Spleen (tissue), 7 donors: Measurements from ENCODE around the gene LTF.

Experiments
- POLR2A ChIP-seq, 3 donors: fragments of 450-650 bp; IDR thresholded peaks; one replicate each; pipeline ENCODE4 v1.5.1; 2017; ENCODE audit warnings: antibody characterized with exemption in 3 of 3, mild to moderate bottlenecking in 1 of 3
- TF ChIP-seq, protein P1 (sequence below), 11 experiments: fragments of 200-600 bp in 7 of 11; fragments of 450-650 bp in 4 of 11; sonication (generic) in 4 of 11; IDR thresholded peaks in 8 of 11; conservative IDR thresholded peaks in 3 of 11; 1 replicate in 7 of 11; 2 replicates in 4 of 11; pipeline versions ENCODE4 v1.4.0 to v1.8.0; 2016 to 2021; ENCODE audit warnings: antibody characterized with exemption in 11 of 11, inconsistent platforms in 4 of 11, mild to moderate bottlenecking in 1 of 11
- donor health status: DM: no; HTN: no; CAD: no; lungs with moderate emphysema.
- donor health status: DM: no; HTN: no; CAD: no.
- donor health status: DM: no; HTN: no; CAD: no.

- TF ChIP-seq, protein P1, sequence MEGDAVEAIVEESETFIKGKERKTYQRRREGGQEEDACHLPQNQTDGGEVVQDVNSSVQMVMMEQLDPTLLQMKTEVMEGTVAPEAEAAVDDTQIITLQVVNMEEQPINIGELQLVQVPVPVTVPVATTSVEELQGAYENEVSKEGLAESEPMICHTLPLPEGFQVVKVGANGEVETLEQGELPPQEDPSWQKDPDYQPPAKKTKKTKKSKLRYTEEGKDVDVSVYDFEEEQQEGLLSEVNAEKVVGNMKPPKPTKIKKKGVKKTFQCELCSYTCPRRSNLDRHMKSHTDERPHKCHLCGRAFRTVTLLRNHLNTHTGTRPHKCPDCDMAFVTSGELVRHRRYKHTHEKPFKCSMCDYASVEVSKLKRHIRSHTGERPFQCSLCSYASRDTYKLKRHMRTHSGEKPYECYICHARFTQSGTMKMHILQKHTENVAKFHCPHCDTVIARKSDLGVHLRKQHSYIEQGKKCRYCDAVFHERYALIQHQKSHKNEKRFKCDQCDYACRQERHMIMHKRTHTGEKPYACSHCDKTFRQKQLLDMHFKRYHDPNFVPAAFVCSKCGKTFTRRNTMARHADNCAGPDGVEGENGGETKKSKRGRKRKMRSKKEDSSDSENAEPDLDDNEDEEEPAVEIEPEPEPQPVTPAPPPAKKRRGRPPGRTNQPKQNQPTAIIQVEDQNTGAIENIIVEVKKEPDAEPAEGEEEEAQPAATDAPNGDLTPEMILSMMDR (IDR thresholded peaks at IDR 0.05 in 8 of 11, conservative IDR thresholded peaks at IDR 0.05 in 3 of 11) = no peak
- no peak for TF ChIP-seq POLR2A (IDR thresholded peaks at IDR 0.05)
Measured at GRCh38 chr3:46386205-46386604, 78.5 kb downstream of the LTF start.
